H1 (cell line): ENCODE measurements around the gene COX5A. TPM values are rescaled to one million over a fixed set of nuclear protein-coding genes. Genes with fewer than 3 reads are reported as not detected.

Source experiments
- CTCF ChIA-PET: fragments of 300-600 bp; sonication (Branson Sonifier 250); formaldehyde crosslinking; loops from one replicate; lab custom pipeline; 2021; ENCODE audit not compliant: partially characterized antibody; lab: Charles Lee
- POLR2A ChIA-PET: fragments of 300-600 bp; sonication (Branson Sonifier 250); formaldehyde crosslinking; loops from one replicate; lab custom pipeline; 2021; ENCODE audit warnings: inconsistent platforms; ENCODE audit not compliant: partially characterized antibody; lab: Charles Lee
- DNase-seq, 2 experiments: peaks; one replicate each; pipeline versions ENCODE4 v3.0.0 to v3.0.0-alpha.2; 2010 to 2022; ENCODE audit warnings: low spot score in 2 of 2, low read depth in 1 of 2, mixed read lengths in 1 of 2
- FAIRE-seq: peaks from 2 replicates; lab custom pipeline; 2011; peaks lifted over from hg19 to GRCh38; lab: Jason Lieb, UNC
- H2AFZ ChIP-seq: 2 replicates; pipeline ENCODE4 v1.8.1; 2012; ENCODE audit warnings: low read length, inconsistent platforms
- H2AK5ac ChIP-seq: 2 replicates; pipeline ENCODE4 v1.6.1; 2013; ENCODE audit warnings: low read depth, low read length
- H2BK120ac ChIP-seq: replicated peaks from 2 replicates; pipeline ENCODE3; 2013; ENCODE audit warnings: low read depth, low read length, inconsistent platforms
- H2BK12ac ChIP-seq: 2 replicates; pipeline ENCODE4 v1.6.1; 2013; ENCODE audit warnings: low read depth, low read length
- H2BK15ac ChIP-seq: 2 replicates; pipeline ENCODE4 v1.6.1; 2013; ENCODE audit warnings: low read length
- H2BK20ac ChIP-seq: 2 replicates; pipeline ENCODE4 v1.6.1; 2013; ENCODE audit warnings: low read length
- H2BK5ac ChIP-seq: 2 replicates; pipeline ENCODE4 v1.6.1; 2013; ENCODE audit warnings: low read depth, low read length
- H3K14ac ChIP-seq: 2 replicates; pipeline ENCODE4 v1.6.1; 2013; ENCODE audit warnings: inconsistent platforms; ENCODE audit not compliant: insufficient read length
- H3K18ac ChIP-seq: 2 replicates; pipeline ENCODE4 v1.6.1; 2013; ENCODE audit warnings: low read length; ENCODE audit errors: extremely low read depth
- H3K23ac ChIP-seq: 2 replicates; pipeline ENCODE4 v1.6.1; 2013; ENCODE audit warnings: inconsistent platforms; ENCODE audit not compliant: insufficient read length
- H3K23me2 ChIP-seq: 2 replicates; pipeline ENCODE4 v1.6.1; 2013; ENCODE audit warnings: low read depth, low read length
- H3K27ac ChIP-seq: 2 replicates; pipeline ENCODE4 v1.6.1; 2011; ENCODE audit warnings: low read depth, low read length, inconsistent platforms
- H3K27me3 ChIP-seq, 4 experiments: replicated peaks in 1 of 4; 1 replicate in 1 of 4; 2 replicates in 3 of 4; pipeline versions ENCODE4 v1.6.1 to v1.8.1; 2011 to 2013; ENCODE audit warnings: low read length in 3 of 4, mild to moderate bottlenecking in 3 of 4, inconsistent platforms in 2 of 4, mixed read lengths in 2 of 4, moderate library complexity in 1 of 4; ENCODE audit not compliant: control insufficient read depth in 3 of 4, insufficient read depth in 3 of 4; ENCODE audit errors: extremely low read depth in 1 of 4
- H3K36me3 ChIP-seq, 4 experiments: 2 replicates each; pipeline versions ENCODE4 v1.6.1 to v1.8.1; 2011 to 2013; ENCODE audit warnings: mild to moderate bottlenecking in 4 of 4, low read length in 3 of 4, moderate library complexity in 2 of 4, control low read depth in 1 of 4, inconsistent platforms in 1 of 4; ENCODE audit not compliant: insufficient read depth in 4 of 4, control insufficient read depth in 2 of 4
- H3K4ac ChIP-seq: replicated peaks from 2 replicates; pipeline ENCODE3; 2013; ENCODE audit warnings: low read length, low read depth, mixed read lengths, inconsistent platforms; ENCODE audit not compliant: insufficient read length
- H3K4me1 ChIP-seq, 4 experiments: replicated peaks in 1 of 4; 1 replicate in 1 of 4; 2 replicates in 3 of 4; pipeline versions ENCODE4 v1.6.1 to v1.8.1; 2011 to 2013; ENCODE audit warnings: low read length in 3 of 4, inconsistent platforms in 2 of 4, mixed read lengths in 1 of 4; ENCODE audit not compliant: insufficient read depth in 4 of 4, control insufficient read depth in 3 of 4
- H3K4me2 ChIP-seq, 2 experiments: 2 replicates each; pipeline versions ENCODE4 v1.6.1 to v1.8.1; 2011 to 2013; ENCODE audit warnings: low read depth in 2 of 2, low read length in 2 of 2, control low read depth in 1 of 2, inconsistent platforms in 1 of 2, mild to moderate bottlenecking in 1 of 2; ENCODE audit not compliant: insufficient read depth in 1 of 2
- H3K4me3 ChIP-seq, 4 experiments: fragments of 200-600, 300-600 bp in 1 of 4; sonication (generic), shearing (Covaris generic), sonication (Bioruptor Twin) in 1 of 4; 2 replicates each; pipeline versions ENCODE4 v1.5.1 to v1.8.1; 2011 to 2016; ENCODE audit warnings: low read length in 4 of 4, low read depth in 3 of 4, control low read depth in 2 of 4, inconsistent platforms in 2 of 4, mild to moderate bottlenecking in 2 of 4, mixed read lengths in 1 of 4, moderate library complexity in 1 of 4; ENCODE audit not compliant: insufficient read depth in 2 of 4; ENCODE audit errors: extremely low read depth in 1 of 4
- H3K56ac ChIP-seq: replicated peaks from 2 replicates; pipeline ENCODE3; 2013; ENCODE audit warnings: low read depth, mild to moderate bottlenecking, mixed read lengths, low read length, inconsistent platforms; ENCODE audit not compliant: insufficient read length
- H3K79me1 ChIP-seq: 2 replicates; pipeline ENCODE4 v1.6.1; 2013; ENCODE audit warnings: low read depth, low read length, control low read depth
- H3K79me2 ChIP-seq, 2 experiments: 2 replicates each; pipeline versions ENCODE4 v1.6.1 to v1.8.1; 2012 to 2013; ENCODE audit warnings: low read length in 2 of 2, mild to moderate bottlenecking in 2 of 2, inconsistent platforms in 1 of 2; ENCODE audit not compliant: insufficient read depth in 2 of 2, control insufficient read depth in 1 of 2
- H3K9ac ChIP-seq, 4 experiments: replicated peaks in 1 of 4; 1 replicate in 1 of 4; 2 replicates in 3 of 4; pipeline versions ENCODE4 v1.6.1 to v1.8.1; 2011 to 2013; ENCODE audit warnings: low read depth in 3 of 4, low read length in 3 of 4, control low read depth in 2 of 4, mild to moderate bottlenecking in 2 of 4, moderate library complexity in 2 of 4, inconsistent platforms in 1 of 4; ENCODE audit errors: extremely low read depth in 1 of 4
- H3K9me3 ChIP-seq, 2 experiments: 2 replicates each; pipeline versions ENCODE4 v1.6.1 to v1.8.1; 2012 to 2013; ENCODE audit warnings: mild to moderate bottlenecking in 2 of 2, moderate library complexity in 2 of 2, control low read depth in 1 of 2, inconsistent platforms in 1 of 2, low read depth in 1 of 2, low read length in 1 of 2, mixed read lengths in 1 of 2; ENCODE audit not compliant: insufficient read depth in 2 of 2
- H4K20me1 ChIP-seq, 2 experiments: replicated peaks in 1 of 2; 2 replicates each; pipeline versions ENCODE3 to v1.8.1; 2011 to 2013; ENCODE audit warnings: inconsistent platforms in 2 of 2, low read length in 2 of 2, mild to moderate bottlenecking in 1 of 2; ENCODE audit not compliant: insufficient read depth in 2 of 2, control insufficient read depth in 1 of 2
- H4K5ac ChIP-seq: 2 replicates; pipeline ENCODE4 v1.6.1; 2013; ENCODE audit warnings: low read length, low read depth, mixed read lengths, inconsistent platforms; ENCODE audit not compliant: insufficient read length
- H4K8ac ChIP-seq: 2 replicates; pipeline ENCODE4 v1.8.0; 2013; ENCODE audit warnings: mild to moderate bottlenecking, moderate library complexity, low read length, inconsistent platforms; ENCODE audit not compliant: insufficient read depth; ENCODE audit errors: extremely low read depth
- H4K91ac ChIP-seq: replicated peaks from 2 replicates; pipeline ENCODE3; 2013; ENCODE audit warnings: low read length, mixed read lengths, inconsistent platforms; ENCODE audit not compliant: insufficient read length
- TCF12 ChIP-seq: IDR thresholded peaks from 2 replicates; pipeline ENCODE4 v1.6.1; 2011; ENCODE audit warnings: low read depth, mild to moderate bottlenecking, low read length
- WGBS, 2 experiments: shearing (Covaris generic) in 1 of 2; methylation state at CpG; one replicate each; pipeline versions ENCODE4 v1.1.6 to v1.1.7; 2013 to 2015; ENCODE audit warnings: low lambda C conversion rate in 2 of 2, mixed read lengths in 2 of 2, inconsistent platforms in 1 of 2, low coverage in 1 of 2, missing lambda C conversion rate in 1 of 2; ENCODE audit not compliant: insufficient replicate concordance in 2 of 2, insufficient coverage in 1 of 2, insufficient read length in 1 of 2; ENCODE audit errors: extremely low coverage in 1 of 2, missing lambda C conversion rate in 1 of 2; 5-methylcytosine and 5-hydroxymethylcytosine counted together
- polyA plus RNA-seq, 7 experiments: library from polyadenylated mRNA; depleted of rRNA in 3 of 7; stranded (reverse) in 5 of 7; unstranded in 2 of 7; fragments of >200 nt in 5 of 7; fragments of 200-250 nt in 2 of 7; gene quantifications; 1 replicate in 5 of 7; 2 replicates in 1 of 7; 4 replicates in 1 of 7; pipeline versions ENCODE4 v1.2.1 to v1.2.3, GENCODE V29; 2011 to 2013; ENCODE audit warnings: missing spikeins in 2 of 7, mixed read lengths in 2 of 7
- total RNA-seq: library from RNA; stranded (reverse); fragmentation: NEBNext Ultra II Directional; extraction: Animal tissue kit (Norgen Biotek cat#: 25700); gene quantifications from 2 replicates; pipeline ENCODE4 v1.2.1, GENCODE V29; 2021
- TF ChIP-seq, protein P1 (sequence below): IDR thresholded peaks from 2 replicates; pipeline ENCODE4 v1.6.1; 2012; ENCODE audit warnings: inconsistent platforms
- TF ChIP-seq, protein P2 (sequence below): IDR thresholded peaks from 2 replicates; pipeline ENCODE4 v1.6.1; 2012; ENCODE audit warnings: inconsistent platforms

Gene COX5A
- total and polyA plus RNA-seq, 2 of the 8 experiments (the other 6 are each of a cell fraction or from before 2014, with no cell fraction given): 270 to 367 TPM

DNA sequence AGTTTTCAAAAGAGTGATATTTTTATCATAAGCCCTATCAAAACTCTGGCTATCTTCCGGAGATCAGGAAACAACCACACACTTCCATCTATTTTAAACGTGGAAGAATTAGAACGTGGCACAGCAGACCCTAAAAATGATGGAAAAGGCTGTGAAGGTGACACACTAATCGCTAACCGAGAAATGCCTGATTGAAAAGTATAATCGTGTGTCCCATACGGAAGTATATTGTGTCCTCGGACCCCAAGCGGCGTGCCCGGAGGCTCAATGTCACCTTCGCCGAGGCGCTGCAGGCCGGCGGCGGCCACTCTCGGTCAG lies 642 bp downstream of the COX5A start:
- H2AK5ac ChIP-seq: no peak overlapping the region
- peak overlapping the region; percentile 59 for H3K56ac ChIP-seq
- no peaks in the 10 kb centered on the region for H3K27me3 ChIP-seq
- H3K79me2 ChIP-seq: peaks cover 8 to 50% of the 10 kb centered on the region in 2 experiments
- peak overlapping the region; percentile 94 for H3K4ac ChIP-seq
- peak overlapping the region; percentile 19; the same call in 1 of the 2 replicates for H3K18ac ChIP-seq
- H3K36me3 ChIP-seq: no peaks in the 10 kb centered on the region; a peak in 1 of 8 replicates
- H4K5ac ChIP-seq: peak overlapping the region; percentile 86
- H3K23me2 ChIP-seq: peaks cover 3% of the 10 kb centered on the region; the same call in 1 of the 2 replicates
- H3K27ac ChIP-seq: peak overlapping the region; percentile 93; the same call in 1 of the 2 replicates
- ChIA-PET CTCF (interaction anchor here (1.3 to 2.4 kb wide), 3 partner anchors 14 to 35 kb away, joined by 4 to 14 read pairs (median 8); no protein-coding TSS in a partner anchor), POLR2A (interaction anchor here (1.0 to 4.1 kb wide), 7 partner anchors 20 to 94 kb away, joined by 3 to 29 read pairs (median 5); partner anchors contain the start of genes FAM219B, RPP25 and ULK3)
- H2BK120ac ChIP-seq: no peak overlapping the region
- H4K8ac ChIP-seq: peak overlapping the region; percentile 97
- H3K79me1 ChIP-seq: no peaks in the 10 kb centered on the region
- H2BK12ac ChIP-seq: 0 out of 2 replicates have a peak overlapping the region, but pooled peaks have one; percentile 60
- no peak for DNase-seq
- H3K4me1 ChIP-seq: no peaks in the 10 kb centered on the region
- peak overlapping the region; percentile 88 for H4K91ac ChIP-seq
- peak overlapping the region; percentile 84 to 91 (median 86) for H3K4me3 ChIP-seq
- H3K14ac ChIP-seq: no peak overlapping the region
- FAIRE-seq: no peak
- peak overlapping the region; percentile 87 to 95 (median 88) for H3K9ac ChIP-seq
- no peak overlapping the region for H2AFZ ChIP-seq
- H3K23ac ChIP-seq: peak overlapping the region; percentile 99
- H2BK15ac ChIP-seq: no peak overlapping the region
- WGBS, 2 experiments: 1% methylated on average over 18 of the region's 18 CpGs; no CpG with 5 or more reads in 1 of the 2 experiments
- peak overlapping the region; percentile 66 to 67 for H3K4me2 ChIP-seq
- H2BK20ac ChIP-seq: no peak overlapping the region
- H2BK5ac ChIP-seq: peak overlapping the region; percentile 75; the same call in 1 of the 2 replicates
- H3K9me3 ChIP-seq: no peaks in the 10 kb centered on the region
- peaks cover 1 to 3% of the 10 kb centered on the region in 2 experiments for H4K20me1 ChIP-seq
- no peak for TF ChIP-seq TCF12
- TF ChIP-seq, protein P1, sequence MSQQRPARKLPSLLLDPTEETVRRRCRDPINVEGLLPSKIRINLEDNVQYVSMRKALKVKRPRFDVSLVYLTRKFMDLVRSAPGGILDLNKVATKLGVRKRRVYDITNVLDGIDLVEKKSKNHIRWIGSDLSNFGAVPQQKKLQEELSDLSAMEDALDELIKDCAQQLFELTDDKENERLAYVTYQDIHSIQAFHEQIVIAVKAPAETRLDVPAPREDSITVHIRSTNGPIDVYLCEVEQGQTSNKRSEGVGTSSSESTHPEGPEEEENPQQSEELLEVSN: 0 out of 2 replicates have a peak, but pooled peaks have one; percentile 11
- TF ChIP-seq, protein P2, sequence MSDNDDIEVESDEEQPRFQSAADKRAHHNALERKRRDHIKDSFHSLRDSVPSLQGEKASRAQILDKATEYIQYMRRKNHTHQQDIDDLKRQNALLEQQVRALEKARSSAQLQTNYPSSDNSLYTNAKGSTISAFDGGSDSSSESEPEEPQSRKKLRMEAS: 0 out of 2 replicates have a peak, but pooled peaks have one; percentile 17
